GM12875 (cell line): ENCODE measurements around the gene NSMCE4A.

Experiments
- H3K4me3 ChIP-seq: one replicate; pipeline ENCODE4 v1.5.1; 2011; ENCODE audit warnings: low read depth, low read length, control low read depth
- TF ChIP-seq, protein P1 (sequence below): IDR thresholded peaks from 2 replicates; pipeline ENCODE4 v1.5.1; 2011; ENCODE audit warnings: low read depth, mild to moderate bottlenecking, control low read depth, inconsistent platforms, low read length, moderate library complexity, borderline replicate concordance; ENCODE audit not compliant: insufficient read depth

The NSMCE4A gene

DNA sequence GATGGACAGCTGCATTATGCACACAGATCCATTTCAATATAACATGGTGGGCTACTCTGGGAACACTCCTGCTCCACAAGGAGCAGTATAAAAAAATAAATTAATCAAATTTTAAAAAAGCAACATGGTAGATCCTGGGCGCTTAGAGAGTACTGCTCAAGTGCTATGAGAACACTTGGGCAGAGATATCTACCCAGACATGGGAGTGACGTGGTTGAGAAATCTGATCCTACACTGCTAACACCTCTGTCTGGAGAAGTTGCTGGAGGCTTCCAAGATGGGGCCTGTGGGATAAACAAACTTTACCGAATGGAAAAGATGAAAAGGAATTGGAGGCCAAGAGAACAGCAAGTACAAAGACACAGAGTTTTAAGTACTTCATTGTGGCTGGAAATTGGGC lies 9.0 kb downstream of the NSMCE4A start:
- TF ChIP-seq, protein P1, sequence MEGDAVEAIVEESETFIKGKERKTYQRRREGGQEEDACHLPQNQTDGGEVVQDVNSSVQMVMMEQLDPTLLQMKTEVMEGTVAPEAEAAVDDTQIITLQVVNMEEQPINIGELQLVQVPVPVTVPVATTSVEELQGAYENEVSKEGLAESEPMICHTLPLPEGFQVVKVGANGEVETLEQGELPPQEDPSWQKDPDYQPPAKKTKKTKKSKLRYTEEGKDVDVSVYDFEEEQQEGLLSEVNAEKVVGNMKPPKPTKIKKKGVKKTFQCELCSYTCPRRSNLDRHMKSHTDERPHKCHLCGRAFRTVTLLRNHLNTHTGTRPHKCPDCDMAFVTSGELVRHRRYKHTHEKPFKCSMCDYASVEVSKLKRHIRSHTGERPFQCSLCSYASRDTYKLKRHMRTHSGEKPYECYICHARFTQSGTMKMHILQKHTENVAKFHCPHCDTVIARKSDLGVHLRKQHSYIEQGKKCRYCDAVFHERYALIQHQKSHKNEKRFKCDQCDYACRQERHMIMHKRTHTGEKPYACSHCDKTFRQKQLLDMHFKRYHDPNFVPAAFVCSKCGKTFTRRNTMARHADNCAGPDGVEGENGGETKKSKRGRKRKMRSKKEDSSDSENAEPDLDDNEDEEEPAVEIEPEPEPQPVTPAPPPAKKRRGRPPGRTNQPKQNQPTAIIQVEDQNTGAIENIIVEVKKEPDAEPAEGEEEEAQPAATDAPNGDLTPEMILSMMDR: no peak
- no peak overlapping the region for H3K4me3 ChIP-seq

DNA sequence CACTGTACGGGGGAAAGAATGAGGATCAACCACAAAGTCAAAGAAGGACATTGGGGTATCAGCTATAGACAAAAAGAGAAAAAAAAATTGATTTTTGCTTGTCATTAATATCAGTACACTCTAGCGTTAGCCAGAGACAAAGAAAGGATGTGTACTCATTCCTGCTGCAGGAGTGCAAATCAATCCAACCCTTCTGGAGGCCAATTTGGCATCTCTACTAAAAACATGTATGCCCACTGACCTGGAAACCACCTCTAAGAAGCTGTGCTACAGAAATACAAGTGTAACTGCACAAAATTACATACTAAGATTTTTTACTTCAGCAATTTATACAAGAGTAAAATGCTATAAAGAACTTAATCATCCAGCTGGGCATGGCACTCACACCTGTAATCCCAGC lies 13.6 kb downstream of the NSMCE4A start:
- TF ChIP-seq, protein P1: no peak
- no peak overlapping the region for H3K4me3 ChIP-seq

DNA sequence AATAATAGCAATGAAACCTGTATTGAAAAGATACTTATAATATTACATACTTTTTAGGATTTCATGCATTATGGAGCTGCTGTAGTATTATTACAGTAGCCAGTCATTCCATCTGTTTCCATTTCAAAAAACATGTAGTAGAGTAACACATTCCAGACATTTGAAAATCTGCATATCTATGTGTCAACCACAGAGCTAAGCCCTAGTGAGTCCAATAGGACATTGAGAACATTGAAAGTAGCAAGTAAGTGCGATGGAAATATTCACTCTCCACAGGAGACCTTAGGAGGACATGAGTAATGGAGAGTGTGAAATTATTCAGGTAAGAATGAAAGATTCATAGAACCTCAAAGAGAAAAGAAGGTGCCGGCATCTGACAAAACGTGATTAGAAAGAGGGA lies 15.3 kb downstream of the NSMCE4A start:
- TF ChIP-seq, protein P1: no peak
- H3K4me3 ChIP-seq: no peak overlapping the region

DNA sequence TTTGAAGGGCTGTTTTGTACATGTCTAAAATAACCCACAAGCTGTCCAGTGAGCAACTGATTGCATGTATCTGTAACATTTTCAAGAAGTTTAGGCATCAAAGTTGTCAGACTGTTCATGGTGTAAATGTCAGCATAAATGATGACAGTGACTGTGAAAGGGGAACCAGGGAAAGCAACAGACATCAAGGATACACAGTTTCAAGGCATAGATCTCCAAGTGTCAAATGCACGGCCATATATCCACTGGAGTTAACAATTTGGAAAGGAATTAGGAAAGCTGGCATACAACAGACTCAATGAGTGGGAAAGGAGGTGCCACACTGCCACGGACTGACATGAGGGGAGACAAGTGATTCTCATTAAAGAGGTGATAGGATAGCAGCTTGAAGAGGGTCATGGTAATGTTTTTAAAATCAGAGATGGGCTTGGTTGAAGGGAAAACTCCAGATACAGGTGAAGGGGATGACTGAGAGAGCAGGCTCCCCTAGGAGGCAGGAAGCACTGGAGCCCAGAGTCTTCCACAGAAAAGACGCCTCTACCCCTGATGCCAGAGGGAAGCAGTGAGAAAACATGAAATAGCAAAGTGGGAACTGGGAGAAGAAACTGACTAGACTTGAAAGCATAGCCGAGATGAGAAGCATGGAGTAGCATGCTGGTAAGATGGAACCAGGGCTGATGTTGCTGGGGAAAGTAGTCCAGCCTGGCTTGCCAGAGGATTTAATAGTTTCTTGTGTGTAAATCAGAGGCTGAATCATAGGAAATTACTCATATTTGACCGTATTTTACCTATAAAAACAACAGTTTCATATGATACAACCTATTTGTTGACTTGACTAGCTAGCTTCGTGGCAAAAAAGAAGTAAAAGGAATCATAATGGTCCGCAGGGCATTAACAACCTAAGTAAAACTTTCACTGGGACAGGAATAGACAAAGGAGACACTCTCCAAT lies 18.6 kb downstream of the NSMCE4A start:
- TF ChIP-seq, protein P1: no peak

DNA sequence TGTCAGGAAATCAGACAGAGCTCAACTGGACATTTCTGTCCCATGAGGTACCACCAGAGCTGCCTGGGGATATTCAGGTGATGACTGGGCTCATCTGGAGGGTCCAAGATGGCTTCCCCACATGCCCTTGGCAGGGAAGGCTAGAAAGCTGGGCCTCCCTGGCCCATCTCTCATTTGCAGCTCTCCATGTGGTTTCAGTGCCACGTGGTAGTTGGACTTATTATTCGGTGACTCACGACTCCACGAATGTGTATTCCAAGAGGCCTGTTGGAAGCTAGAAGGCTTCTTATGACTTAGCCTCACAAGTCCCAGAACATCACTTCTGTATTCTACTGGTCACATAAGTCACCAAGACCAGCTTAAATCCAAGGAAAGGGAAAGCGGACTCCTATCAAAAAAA lies 22.8 kb downstream of the NSMCE4A start:
- TF ChIP-seq, protein P1: no peak
- no peak overlapping the region for H3K4me3 ChIP-seq

More for the DNA sequence above, 18.6 kb downstream of the NSMCE4A start:
- no peak overlapping the region for H3K4me3 ChIP-seq

DNA sequence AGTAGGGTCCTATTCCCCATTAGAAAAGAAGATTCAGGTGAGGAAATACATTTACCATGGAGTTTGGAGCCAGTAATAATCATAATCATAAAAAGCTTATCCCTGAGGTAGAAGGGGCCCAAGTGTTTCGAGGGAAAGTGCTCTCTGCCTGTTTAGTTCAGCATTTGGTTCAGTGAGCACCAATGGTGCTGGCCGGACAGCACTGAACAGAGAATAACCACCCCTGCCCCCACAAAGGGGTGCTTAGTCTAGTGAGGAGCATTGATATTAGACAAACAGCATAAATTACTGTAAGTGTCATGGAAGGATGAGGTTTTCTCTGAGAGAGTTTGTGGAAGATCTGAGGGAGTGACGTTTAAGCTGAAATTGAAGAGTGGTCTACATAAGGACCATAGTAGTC lies 25.6 kb downstream of the NSMCE4A start:
- H3K4me3 ChIP-seq: no peak overlapping the region
- TF ChIP-seq, protein P1: no peak

DNA sequence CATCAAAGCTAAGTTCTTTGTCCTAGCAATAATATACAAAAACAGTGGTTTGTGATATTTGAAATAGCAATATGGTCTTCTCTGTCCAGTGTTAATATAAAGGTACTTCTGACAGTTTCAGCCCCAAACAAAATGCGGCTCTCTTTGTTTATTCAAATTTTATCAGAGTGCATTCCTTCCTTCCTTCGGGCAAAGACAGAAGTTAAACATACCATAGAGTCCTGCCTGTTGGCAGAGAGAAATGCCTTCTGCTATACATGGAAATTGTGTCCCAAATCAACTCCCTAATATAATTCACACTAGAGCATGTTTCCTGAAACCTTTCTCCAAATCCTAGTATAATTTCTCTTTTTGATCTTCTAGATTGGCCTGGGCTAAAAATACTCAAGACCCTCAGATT lies 26.0 kb downstream of the NSMCE4A start:
- H3K4me3 ChIP-seq: no peak overlapping the region
- TF ChIP-seq, protein P1: no peak
